Inflammatory macrophage treated with lipopolysaccharide for 1 hour (primary cell): ENCODE results near the gene FAM217B.
"Not testable (repeated sequence)": the region's sequence is repeated elsewhere in the genome, so short reads cannot be mapped to it uniquely, and the experiment has no call there.

Experiments
- DNase-seq, 2 donors: peaks; one replicate each; pipeline ENCODE4 v3.0.0-alpha.2; 2020 to 2022

Gene FAM217B

DNA sequence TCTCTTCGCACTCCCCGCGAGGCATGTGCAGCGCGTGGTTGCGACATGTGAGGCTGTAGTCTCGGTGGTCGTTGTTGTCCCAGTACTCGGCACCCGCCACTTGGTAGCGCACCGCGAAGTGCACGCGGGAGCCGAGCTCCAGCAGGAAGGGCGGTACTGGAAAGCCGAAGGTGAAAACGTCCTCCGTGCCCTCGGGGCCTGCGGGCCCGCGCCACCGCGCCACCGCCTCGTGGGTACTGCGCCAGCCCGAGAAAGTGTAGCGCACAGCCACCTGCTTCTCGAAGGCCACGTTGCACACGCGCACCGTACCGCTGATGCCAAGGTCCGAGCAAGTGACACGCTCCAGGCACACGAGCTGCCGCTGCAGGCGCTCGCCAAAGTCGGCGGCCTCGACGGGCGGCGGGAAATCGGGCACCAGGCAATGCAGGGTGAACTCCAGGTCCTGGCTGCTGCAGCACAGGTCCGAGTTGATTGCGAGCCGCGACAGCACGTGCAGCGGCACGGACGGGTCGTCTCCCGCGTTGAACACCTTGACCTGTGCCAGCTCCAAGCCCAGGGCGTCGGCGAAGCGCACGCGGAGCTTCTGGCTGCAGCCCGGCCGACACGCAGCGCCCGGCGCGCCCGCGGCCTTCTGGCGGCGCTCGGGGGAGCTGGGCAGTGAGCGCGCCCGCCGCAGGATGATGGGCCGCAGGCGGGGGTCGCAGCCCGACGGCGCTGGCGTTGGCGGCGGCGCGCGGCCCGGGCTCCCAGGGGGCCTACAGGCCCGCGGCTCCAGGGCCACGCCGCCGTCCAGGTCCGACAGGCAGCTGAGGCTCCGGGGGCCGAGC is 924 bp upstream of the FAM217B start:
- no peak for DNase-seq

DNA sequence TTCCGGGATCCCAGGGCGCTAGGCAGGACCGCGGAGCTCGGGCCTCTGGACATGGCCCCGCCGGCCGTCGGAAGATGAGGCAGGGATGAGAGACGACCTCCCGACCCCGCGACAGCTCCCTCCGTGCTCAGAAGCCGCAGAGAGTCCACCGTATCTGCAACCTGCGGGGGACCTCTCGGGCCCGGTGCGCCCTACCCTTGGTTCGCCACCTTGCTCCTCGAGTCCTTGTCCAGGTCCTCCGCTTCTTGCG is 385 bp upstream of the FAM217B start:
- DNase-seq: no peak

DNA sequence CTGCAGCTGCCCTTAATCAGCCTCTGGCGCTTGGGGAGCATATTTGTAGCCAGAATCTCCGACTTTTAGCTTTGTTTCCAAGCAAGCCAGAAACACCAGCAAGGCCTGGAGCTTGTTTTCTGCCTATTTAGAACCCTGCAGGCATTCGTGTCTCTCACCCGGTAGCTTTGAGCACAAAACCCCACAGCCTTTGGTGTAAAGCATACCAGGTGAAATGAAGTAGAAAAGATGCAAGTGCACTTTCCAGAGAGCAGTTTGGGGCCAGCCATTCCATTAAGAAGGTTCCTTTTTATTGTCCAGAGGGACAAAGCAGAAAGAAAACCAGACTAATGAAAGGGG is 736 bp downstream of the FAM217B start:
- no peak for DNase-seq

DNA sequence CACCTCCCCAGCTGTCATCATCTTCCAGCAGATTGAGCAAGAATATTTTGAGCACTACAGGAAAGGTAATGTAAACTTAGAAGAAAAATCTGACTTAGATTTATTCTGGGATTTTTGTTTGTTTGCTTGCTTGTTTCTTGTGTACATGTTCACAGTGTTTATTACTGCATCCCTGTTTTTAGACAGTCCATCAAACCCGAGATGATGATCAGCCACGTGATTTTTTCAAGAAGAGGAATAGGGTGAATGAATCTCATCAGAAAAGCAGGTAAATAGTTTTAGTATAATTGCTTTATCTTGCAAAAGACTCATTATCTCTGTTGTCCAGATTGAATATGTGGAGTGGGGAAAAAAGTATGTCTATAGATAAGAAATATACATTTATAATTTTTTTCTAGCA is 2.1 kb downstream of the FAM217B start:
- DNase-seq: no peak

DNA sequence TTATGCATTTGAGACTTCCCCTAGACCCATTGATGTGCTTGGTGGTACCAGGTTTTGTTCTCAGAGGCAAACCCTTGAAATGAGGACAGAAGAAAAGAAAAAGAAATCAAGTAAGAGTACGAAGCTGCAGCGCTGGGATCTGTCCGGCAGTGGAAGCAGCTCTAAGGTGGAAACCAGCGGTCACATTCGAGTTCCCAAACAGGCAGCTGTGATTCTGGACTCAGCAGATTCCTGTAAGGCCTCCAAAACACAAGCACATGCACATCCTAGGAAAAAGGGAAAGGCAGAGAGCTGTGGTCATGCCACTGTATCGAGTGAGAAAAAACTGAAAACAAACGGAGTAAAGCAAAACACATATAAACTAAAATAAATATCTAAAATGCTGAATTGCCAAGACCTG is 4.5 kb downstream of the FAM217B start:
- DNase-seq: no peak

DNA sequence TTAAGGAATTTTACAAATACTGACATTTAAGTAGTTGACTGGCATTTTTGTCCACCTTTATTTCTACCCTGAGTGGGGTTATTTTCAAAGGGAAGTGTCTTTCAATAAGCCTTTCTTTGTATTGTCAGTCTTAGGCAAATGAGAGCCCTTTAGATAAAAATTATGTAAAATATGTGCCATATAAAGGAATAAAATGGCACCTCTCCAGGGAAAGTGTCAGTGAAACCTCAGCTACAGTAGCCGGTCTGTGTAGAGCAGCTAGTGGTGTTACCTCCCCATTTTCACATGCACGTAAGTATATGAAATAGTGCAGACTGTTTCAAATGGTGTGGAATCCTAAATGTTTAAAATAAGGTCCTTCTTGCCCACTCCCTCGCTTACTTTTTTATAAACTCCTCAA is 5.0 kb downstream of the FAM217B start:
- DNase-seq: no peak

DNA sequence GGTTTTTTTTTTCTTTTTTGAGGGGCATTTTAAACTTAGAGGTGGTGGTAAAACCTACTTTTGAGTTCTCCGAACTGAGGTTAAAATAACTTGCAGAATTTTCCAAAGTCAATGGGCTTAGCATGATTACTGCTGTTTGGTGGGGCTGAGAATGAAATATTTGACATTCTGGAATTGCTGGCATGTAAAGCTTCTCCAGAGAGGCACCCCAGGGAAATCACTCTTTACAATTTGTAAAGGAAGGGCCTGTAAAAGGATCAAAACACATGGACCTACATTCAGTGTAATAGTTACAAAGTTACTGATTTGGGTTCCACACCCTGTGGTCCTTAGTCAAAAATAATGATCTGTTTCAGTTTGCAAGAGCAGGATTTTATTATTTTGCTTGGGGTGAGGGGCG is 5.5 kb downstream of the FAM217B start:
- DNase-seq: no peak

DNA sequence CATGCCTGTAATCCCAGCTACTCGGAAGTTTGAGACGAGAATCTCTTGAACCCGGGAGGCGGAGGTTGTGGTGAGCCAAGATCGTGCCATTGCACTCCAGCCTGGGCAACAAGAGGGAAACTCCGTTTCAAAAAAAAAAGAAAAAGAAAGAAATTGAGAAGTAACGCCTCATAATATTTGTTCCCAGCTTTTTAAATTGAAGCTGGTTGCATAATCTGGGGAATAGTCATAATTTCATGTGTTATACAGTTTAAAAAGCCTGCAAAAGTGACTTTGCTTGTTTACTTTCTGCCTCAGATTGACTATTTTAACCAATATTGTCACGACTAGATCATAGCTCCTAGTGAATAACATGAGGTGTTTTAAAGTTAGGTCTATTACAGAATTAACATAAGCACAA is 7.2 kb downstream of the FAM217B start:
- DNase-seq: peak; percentile 74 to 76

DNA sequence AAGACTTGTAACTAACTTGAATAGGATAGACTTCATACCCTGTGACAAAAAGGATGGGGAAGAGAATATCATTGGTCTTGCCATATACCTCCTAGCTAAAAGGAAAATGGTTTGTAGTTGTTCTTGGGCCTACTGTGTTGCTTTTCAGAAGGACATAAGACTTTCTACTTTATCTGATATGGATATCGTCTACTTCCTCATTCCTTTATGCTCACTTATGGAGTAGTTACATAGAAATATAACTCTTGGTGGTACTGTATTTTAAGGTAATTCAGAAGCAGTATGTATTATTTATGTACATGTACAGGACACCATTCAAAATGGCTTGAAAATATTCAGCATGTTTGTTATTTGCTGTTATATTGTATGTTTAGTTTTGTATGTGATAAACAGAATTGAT is 8.0 kb downstream of the FAM217B start:
- DNase-seq: no peak

DNA sequence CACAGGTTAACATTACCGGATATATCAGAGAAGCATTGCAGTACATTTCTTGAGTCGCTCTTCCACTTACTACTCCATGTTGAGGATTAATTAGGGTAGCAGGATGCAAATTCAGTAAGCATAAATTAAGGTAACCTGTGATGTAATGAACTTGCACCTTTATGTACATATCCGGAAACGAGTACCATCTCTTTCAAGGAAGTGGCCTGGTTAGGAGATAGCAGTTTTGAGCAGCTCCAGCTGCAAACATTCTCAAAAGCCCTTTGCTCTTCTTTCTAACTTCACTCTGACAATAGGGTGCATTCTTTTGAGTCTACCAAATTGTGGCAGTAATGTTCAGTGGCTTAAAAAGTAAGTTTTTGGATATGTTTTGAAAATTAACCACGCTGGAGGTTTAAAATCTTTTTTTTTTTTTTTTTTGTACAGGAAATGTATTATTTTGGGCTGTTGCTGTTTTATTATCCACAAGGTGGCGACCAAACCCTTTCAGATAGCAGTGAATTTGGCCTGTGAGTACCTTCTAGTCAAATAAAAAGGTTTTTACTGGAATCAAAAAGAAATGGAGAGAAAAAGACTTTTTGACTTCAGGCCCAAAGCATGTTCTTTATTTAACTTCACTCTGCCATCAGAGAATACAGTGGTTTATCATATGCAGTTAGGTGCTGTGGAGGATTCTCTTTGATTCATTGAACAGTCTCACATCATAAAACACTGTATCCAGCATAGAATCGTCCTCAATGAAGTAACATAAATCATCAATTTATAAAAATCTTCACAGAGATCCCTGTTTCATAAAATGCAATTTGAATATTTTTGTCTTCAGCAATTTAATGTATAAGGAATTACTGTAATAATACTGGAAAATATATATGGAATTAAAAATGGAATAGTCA is 8.9 kb downstream of the FAM217B start:
- peak in 1 of 2 donors; percentile 66 for DNase-seq

DNA sequence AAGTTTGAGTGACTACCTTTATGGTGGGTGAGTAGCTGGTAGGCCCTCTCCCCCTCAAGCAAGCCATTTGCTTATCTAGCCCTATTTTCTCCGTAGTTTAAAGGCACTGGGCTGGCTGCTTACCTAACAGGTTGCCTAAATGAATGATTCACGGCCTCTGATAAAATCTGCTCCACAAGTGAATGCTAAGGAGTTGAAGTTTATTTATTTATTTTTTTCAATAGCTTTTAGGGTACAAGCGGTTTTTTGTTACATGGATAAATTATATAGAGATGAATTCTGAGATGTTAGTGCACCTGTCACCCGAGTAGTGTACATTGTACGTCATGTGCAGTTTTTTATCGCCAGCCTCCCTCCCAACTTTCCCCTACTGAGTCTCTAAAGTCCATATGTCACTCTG is 9.7 kb downstream of the FAM217B start:
- no peak for DNase-seq

DNA sequence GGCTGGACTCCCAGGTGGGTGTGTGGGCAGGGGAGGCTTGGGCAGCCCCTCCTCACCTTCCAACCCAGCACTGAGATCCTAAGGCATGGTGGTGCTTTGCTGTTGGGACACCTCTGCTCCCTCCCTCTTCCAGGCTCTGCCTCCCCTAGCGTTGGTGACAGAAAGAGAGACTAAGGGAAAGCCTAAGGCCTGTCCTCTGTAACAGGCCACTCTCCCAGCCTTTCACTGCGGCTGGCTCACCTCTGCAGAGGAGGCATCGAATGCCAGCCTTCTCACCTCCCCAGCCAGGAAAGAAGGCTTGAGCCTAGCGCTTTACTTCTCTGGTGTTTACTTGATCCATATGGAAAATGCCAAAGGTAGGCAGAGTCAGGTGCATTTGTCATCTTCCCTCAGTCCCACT is 14.5 kb downstream of the FAM217B start:
- no peak for DNase-seq

DNA sequence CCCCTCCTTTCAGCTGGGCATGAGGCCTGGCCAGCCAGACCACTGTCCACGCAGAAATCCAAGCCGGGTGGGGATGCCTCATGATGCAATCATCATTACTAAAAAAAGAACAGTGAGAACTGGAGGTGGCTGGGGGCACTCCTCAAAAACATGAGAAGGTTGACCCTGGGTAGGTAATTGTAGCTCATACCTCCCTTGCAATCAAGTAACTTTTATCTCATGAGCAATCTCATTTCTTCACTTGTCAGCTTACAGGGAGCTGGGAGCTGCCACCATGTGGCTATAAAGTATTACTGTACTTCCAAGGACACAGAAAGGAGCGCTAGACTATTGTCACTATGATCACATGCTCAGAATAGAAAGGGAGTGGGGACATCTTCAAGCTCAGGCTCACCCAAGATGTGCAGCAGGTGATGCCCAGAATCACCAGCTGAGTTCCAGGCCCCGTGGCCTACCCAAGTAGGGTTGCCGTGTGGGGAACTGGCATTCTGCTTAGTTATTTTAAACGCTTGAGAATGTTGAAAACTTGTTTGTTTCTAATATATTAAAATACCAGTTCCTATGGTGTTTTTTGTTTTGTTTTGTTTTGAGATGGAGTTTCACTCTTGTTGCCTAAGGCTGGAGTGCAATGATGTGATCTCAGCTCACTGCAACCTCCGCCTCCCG is 15.1 kb downstream of the FAM217B start:
- DNase-seq: no peak

DNA sequence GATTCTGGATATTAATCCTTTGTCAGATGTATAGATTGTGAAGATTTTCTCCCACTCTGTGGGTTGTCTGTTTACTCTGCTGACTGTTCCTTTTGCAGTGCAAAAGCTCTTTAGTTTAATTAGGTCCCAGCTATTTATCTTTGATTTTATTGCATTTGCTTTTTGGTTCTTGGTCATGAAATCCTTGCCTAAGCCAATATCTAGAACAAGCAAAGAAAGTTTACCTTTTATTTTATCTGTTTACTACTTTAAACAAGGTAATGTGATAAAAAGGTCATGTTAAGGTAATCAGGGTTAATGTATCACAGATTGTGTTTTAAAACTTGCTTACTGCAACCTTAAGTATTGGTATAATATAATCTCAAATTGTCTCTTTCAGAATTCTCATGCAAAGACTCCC is 17.4 kb downstream of the FAM217B start:
- not testable (repeated sequence) for DNase-seq

DNA sequence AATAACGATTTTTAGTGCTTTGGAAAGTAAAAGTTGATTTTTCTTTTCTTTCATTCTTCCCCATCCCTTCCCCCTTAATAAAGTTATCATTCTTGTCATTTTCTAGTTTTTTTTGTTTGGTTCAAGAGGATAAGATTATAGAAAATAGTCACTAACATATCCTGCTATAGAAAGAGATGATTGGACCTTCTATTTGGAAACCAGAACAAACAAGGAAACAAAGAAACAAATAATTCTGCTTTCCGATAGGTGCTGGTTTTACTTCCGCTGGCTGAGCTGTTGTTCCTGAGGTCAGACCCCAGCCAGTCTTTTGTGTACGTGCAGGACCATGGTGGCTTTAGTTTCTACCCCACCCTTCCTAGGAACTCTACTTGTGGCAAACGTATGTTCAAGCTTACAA is 17.9 kb downstream of the FAM217B start, which contains the start of gene CDH26:
Gene CDH26, plus strand, starts transcription at position 301 of the 400 bp plus-strand sequence. CDS start 304 bp downstream, outside the sequence.
- DNase-seq: no peak

DNA sequence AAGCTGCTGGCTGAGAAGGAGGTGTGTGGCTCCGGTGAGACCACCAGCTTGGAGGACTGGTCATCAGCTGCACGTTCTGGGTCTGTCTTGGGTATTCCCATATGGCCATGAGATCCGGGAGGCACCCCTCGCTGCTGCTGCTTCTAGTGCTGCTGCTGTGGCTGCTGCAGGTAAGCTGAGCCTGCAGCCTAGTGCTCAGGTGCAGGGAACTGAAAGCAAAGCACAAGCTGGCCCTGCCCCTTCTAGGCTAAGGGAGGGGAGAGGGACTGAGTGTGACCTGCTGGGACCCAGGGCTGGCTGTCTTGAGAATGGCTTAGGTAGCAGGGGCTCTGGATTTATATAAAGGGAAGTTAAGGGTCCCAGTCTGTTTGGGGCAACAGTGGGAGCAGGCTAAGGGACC is 18.4 kb downstream of the FAM217B start:
- no peak for DNase-seq

DNA sequence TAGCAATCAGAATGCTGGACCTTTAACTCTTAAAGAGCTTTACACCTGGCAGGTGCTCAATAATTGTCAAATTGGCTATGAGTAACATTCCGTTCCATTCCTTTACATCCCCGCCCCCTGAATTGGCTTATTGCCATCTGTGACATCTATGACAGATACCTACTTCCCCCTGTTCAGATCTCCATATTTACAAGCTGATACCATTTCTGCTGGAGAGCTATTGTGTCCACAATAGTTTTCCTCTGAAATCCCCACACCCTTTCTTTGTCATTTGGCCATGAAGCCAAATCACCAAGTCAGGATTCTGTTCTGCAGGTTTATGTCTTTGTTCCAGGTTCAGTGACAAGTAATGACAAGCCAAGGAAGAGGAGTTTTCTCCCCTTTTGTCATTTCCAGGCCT is 21.2 kb downstream of the FAM217B start:
- DNase-seq: no peak

DNA sequence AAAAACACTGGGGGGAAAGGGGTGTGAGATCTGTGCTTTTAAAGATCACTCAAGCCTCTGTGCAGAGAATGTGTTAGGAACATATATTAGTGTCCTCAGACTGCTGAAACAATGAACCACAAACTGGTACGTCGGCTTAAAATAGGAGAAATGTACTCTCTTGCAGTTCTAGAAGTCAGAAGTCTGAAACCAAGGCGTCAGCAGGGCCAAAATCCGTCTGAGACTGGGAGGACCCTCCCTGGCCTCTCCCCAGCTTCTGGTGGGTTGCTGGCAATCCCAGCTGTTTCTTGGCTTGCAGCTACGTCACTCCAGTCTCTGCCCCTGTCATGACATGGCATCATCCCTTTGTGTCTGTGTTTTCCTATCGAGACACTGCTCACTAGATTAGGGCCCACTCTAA is 22.0 kb downstream of the FAM217B start:
- DNase-seq: no peak

DNA sequence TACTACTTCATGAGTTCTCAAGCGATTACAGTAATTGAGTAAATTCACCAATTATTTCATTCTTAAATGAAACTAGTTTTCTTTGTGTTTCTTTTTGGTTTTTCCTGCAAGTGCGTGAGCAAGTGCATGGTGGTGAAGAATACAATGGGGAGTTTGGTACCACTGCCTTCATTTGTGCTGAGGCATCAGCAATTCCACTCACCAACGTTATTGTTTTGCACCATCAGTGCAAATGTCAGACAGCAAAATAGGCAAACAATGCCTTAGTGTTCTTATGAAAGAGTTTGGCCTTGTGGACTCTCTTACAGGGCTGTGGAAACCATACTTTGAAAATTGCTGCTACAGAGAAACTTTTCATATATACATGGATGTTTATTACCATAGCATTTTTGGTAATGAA is 26.2 kb downstream of the FAM217B start:
- no peak for DNase-seq

DNA sequence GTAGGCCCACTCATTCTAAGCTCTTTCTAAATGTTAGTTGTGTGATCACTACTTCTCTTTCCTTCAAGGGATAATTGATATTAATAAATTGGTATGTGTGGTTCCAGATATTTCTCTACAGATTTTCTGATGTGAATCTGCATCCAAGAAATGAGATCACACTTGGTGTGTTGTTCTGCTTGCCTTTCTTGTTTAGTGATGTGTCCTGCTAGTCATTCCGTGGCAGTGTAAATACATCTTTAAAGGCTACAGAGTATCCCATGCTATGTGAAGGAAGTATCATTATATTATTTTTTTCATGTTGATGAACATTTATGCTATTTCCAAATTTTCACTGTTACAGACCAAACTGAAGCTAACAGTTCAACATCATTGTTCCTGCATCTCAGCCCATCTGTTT is 31.2 kb downstream of the FAM217B start:
- no peak for DNase-seq

DNA sequence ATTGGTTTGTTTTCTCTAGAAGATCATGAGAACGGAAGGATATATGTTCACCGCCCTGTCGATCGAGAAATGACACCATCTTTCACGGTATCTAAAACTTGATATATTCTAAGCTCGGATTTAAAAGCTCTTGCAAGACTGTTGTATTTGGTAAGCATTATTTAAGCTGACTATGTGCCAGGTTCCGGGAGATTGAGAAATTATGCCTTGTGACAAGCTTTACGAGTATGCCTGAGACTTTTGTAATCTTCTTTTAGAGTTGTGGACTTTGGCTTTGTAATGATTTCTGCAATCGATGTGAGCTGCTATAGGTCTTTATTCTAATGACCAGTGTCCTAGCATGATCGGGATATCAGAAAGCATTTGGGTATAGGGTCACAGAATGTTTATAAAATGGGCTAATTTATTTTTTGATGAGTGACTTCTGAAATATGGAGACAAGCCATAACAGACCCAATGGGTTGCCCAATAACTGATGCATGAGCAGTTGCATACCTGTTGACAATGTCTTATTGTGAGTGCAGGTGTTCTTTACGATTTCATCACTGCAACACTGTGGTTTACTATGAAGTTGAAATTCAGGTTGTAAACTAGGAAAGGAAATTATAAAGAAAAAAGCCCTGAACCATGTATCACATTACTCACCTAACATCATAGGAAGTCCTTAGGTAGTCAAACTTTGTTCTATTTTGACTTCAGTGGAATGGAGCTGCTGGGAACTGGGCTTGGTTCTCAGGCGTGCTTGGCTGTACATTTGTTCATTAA is 32.0 kb downstream of the FAM217B start:
- peak; percentile 35 to 47 for DNase-seq

DNA sequence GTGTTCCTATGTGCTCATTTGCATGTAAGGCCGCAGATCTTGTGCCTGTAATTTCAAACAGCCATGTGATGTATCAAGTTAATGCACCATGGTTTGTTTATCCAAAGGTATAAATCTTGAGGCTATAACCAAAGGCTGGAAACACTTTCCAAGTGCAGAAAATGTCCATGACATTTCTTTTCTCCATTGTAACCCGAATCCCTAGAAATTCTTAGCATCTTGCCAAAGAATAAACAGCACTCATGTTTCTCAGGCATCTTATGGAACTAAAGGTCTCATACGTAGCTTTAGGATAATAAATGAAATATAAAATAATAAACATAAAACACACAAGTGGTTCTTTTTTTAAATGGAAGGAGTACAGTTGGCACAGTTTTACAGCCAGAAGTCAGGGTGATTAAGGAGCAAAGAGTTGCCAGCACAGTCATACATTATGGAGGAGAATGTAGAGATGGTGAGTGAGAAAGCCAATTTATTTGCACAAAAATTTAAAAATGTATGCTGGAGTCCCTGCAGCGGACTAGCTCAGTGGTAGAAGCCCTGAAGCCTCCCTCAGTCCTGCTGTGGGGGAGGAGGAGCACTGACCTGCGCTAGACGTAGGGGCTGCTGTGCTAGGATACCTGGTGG is 36.1 kb downstream of the FAM217B start:
- DNase-seq: no peak

DNA sequence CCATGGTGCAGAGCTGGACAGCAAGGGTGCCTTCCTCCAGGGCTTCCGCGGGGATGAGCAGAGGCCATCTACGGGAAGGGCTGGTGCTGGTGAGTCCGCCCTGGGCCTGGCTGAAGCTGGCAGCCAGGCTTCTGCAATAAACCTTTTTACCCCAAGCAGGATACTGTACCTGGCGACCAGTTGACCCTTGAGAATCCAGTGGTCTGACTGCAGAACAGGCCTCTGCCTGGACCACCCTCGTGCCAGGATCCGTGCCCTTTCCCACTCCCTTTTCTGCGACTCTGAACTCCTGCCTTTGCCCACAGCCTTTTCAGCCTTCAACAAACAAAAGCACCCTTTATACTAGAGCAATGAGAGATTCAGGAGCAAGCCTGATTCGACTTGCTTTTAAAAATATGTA is 36.9 kb downstream of the FAM217B start:
- no peak for DNase-seq
